Measurements from ENCODE around the gene HS1BP3. TPM values are rescaled to one million over a fixed set of nuclear protein-coding genes. Genes with fewer than 3 reads are reported as not detected.

Gene HS1BP3
- total and polyA plus RNA-seq, 2 of the 13 experiments (the other 11 are each of a cell fraction or from before 2014, with no cell fraction given): 15.2 to 22.0 TPM

DNA sequence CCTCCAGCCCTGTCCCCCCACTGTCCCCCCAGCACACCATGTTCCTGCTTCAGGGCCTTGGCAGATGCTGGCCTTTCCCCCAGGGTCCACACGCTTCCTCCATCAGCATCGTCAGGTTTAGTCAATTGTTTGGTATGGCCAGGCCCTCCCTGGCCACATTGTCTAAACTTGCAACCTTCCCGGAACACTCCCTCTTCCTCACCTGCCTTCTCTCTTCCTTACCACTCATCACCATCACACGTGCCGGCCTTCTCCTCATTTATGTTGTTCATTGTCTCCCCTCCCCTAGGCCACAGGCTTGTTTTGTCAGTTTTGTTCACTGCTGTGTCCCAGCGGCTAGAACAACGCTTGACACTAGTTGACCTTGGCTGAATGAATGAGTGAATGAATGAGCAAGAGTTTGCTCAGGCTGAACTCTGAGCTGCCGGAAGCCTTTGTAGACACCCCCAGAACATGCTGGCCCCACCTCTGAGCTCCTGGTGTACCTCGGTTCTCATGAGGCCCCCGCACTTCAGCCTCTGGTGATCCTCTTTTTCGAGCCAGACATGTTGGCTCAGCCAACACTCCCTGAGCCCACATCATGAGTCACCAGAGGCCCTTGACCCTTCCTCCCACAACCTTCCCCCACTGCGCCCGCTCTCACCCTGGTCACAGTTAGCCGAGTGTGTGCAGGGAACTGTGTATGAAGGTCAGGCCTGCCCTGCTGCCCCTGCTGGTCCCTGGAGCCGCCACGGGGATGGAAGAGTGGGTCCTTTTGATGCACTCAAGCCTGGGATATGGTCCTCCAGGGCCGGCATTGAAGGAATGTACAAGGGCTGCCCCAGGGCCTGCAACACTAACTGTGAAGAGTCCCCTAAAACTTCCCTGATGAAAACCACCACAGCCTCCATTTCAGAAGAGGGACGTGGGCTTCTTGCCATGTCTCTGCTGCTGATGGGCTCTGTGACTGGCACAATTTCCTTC lies 57.5 kb downstream of the HS1BP3 start:
- H3K9ac ChIP-seq (ENCODE audit: insufficient read depth, low read depth, low read length): peak overlapping the region; percentile 91
- in situ Hi-C loops (cut with HindIII; ENCODE audit: extremely low pct_ligation_motif_present, low pct_unique_long_range_greater_than_20kb): loop anchor here (5.0 kb wide), 1 partner anchor 146 kb away; the partner anchor contains the start of gene RHOB
- peak overlapping the region in 2 of 3 experiments; percentile 50 to 72; a peak in 4 of 6 replicates for H3K4me3 ChIP-seq (replicated peaks in 1 of 3; ENCODE audit: insufficient read depth in 1 of 3, low read depth in 2 of 3, low read length in 3 of 3)
- H3K4me2 ChIP-seq (ENCODE audit: low read depth, low read length): peak overlapping the region; percentile 93
- ChIA-PET POLR2A (interaction anchor here (0.6 to 36.8 kb wide), 28 partner anchors 7 to 197 kb away, joined by 3 to 1537 read pairs (median 4); partner anchors contain the start of gene RHOB), CTCF (ENCODE audit: low intra/inter-chr PET ratio, low total read pairs) (interaction anchor here (1.2 to 2.0 kb wide), 4 partner anchors 13 to 150 kb away, joined by 4 to 6 read pairs (median 6); no protein-coding TSS in a partner anchor)
- peak overlapping the region; percentile 97 for H3K27ac ChIP-seq (ENCODE audit: extremely low read length, insufficient read depth, low read length)
- FAIRE-seq: peak; percentile 98
- ATAC-seq: peak; percentile 89
- no peaks in the 10 kb centered on the region for H3K9me3 ChIP-seq (ENCODE audit: low read length)
- H2AFZ ChIP-seq (ENCODE audit: low read length): no peak overlapping the region
- intact Hi-C loops (cut with micrococcal nuclease; ENCODE audit: unreplicated experiment): loop anchor here (1.0 to 10.0 kb wide), 9 partner anchors 8 to 411 kb away; no protein-coding TSS in a partner anchor
- peaks cover 69% of the 10 kb centered on the region for H3K79me2 ChIP-seq (ENCODE audit: insufficient read depth, low read length)
- peaks cover 98% of the 10 kb centered on the region for H3K4me1 ChIP-seq (ENCODE audit: insufficient read depth, low read length)
- H3K27me3 ChIP-seq (ENCODE audit: control insufficient read depth in 1 of 2, insufficient read depth in 2 of 2, low read length in 2 of 2): no peaks in the 10 kb centered on the region; a peak in 1 of 5 replicates
- peak; percentile 100 for DNase-seq (ENCODE audit: low spot score)
- no peaks in the 10 kb centered on the region for H4K20me1 ChIP-seq (ENCODE audit: insufficient read depth, low read length)
- WGBS (ENCODE audit: low lambda C conversion rate): 4% methylated on average over 16 of the region's 18 CpGs
- H3K36me3 ChIP-seq (replicated peaks in 1 of 2; ENCODE audit: control insufficient read depth in 1 of 2, insufficient read depth in 2 of 2, low read length in 2 of 2): peaks cover 0 to 2% of the 10 kb centered on the region in 2 experiments; a peak in 3 of 5 replicates
- no TSS peak for BruUV-seq (replicated peaks)
- TF ChIP-seq ZNF652 (CRISPR knock-in tag; IDR thresholded peaks at IDR 0.05; ENCODE audit: borderline replicate concordance, low read depth): peak; percentile 49
- peak; percentile 73 for TF ChIP-seq ZNF629 (CRISPR knock-in tag; conservative IDR thresholded peaks at IDR 0.05)
- peak; percentile 90; the same call in 1 of the 2 replicates for TF ChIP-seq FOXC1 (CRISPR knock-in tag; IDR thresholded peaks at IDR 0.05; ENCODE audit: borderline replicate concordance)
- peak; percentile 99 for TF ChIP-seq TMF1 (CRISPR knock-in tag; IDR thresholded peaks at IDR 0.05; ENCODE audit: low read depth)
- peak; percentile 90 for TF ChIP-seq ZSCAN25 (CRISPR knock-in tag; IDR thresholded peaks at IDR 0.05)
- TF ChIP-seq ZNF672 (CRISPR knock-in tag; IDR thresholded peaks at IDR 0.05): 0 out of 2 replicates have a peak, but pooled peaks have one; percentile 37
- peak; percentile 59; the same call in 1 of the 2 replicates for TF ChIP-seq SIN3A (IDR thresholded peaks at IDR 0.05; ENCODE audit: borderline replicate concordance, low read depth, low read length)
- TF ChIP-seq ZGPAT (CRISPR knock-in tag; IDR thresholded peaks at IDR 0.05): peak; percentile 99
- peak; percentile 82 for TF ChIP-seq THAP11 (CRISPR knock-in tag; IDR thresholded peaks at IDR 0.05)
- TF ChIP-seq ATF5 (CRISPR knock-in tag; IDR thresholded peaks at IDR 0.05; ENCODE audit: low read depth): no peak; the same call in 1 of the 2 replicates
- TF ChIP-seq ZNF205 (CRISPR knock-in tag; IDR thresholded peaks at IDR 0.05): peak; percentile 96
- TF ChIP-seq ZNF17 (CRISPR knock-in tag; IDR thresholded peaks at IDR 0.05): 0 out of 2 replicates have a peak, but pooled peaks have one; percentile 79
- no peak for TF ChIP-seq SYNCRIP (IDR thresholded peaks at IDR 0.05; ENCODE audit: insufficient read depth, low read depth, low read length)
- TF ChIP-seq HDAC2 (CRISPR knock-in tag; IDR thresholded peaks at IDR 0.05): peak; percentile 98
- TF ChIP-seq, protein P1, sequence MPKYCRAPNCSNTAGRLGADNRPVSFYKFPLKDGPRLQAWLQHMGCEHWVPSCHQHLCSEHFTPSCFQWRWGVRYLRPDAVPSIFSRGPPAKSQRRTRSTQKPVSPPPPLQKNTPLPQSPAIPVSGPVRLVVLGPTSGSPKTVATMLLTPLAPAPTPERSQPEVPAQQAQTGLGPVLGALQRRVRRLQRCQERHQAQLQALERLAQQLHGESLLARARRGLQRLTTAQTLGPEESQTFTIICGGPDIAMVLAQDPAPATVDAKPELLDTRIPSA (CRISPR knock-in tag; IDR thresholded peaks at IDR 0.05; ENCODE audit: borderline replicate concordance): no peak; the same call in 1 of the 2 replicates
- TF ChIP-seq KDM5A (IDR thresholded peaks at IDR 0.05; ENCODE audit: borderline replicate concordance, low read length): no peak
- TF ChIP-seq ZNF784 (CRISPR knock-in tag; IDR thresholded peaks at IDR 0.05; ENCODE audit: borderline replicate concordance): peak; percentile 85
- peak; percentile 99 for TF ChIP-seq TBX3 (IDR thresholded peaks at IDR 0.05; ENCODE audit: borderline replicate concordance)

All from HepG2 (cell line).